K562 (cell line): ENCODE results near the gene CD300C. TPM values are rescaled to one million over a fixed set of nuclear protein-coding genes. Genes with fewer than 3 reads are reported as not detected.
A peak's percentile ranks its signal among the peaks of the same experiment; 100 is the strongest.

ENCODE experiments used
- ATAC-seq: fragments of 200-7000 bp; cut with Tn5 transposase; 3 replicates; pipeline ENCODE4 v1.9.1; 2020; ENCODE audit warnings: moderate library complexity
- Bru-seq: library from RNA; stranded (reverse); fragments of 400-500 nt; gene quantifications from one replicate; lab custom pipeline; 2021; lab: Mats Ljungman, UMichigan
- BruChase-seq, 2 experiments: library from RNA; stranded (reverse); fragments of 400-500 nt; gene quantifications; one replicate each; lab custom pipeline; 2021; lab: Mats Ljungman, UMichigan
- BruUV-seq: library from RNA; stranded (reverse); fragments of 400-500 nt; replicated peaks from 2 replicates; lab custom pipeline; 2021; lab: Mats Ljungman, UMichigan
- CTCF ChIA-PET: fragments of 300-600 bp; formaldehyde crosslinking; extraction: SDS; loops from one replicate; lab custom pipeline; 2021; ENCODE audit warnings: low intra/inter-chr PET ratio; lab: Yijun Ruan, JAX
- POLR2A ChIA-PET: fragments of 300-600, 350-650 bp; sonication (Branson Sonifier 250); formaldehyde crosslinking; extraction: SDS; loops from one replicate; lab custom pipeline; 2021; ENCODE audit warnings: antibody characterized with exemption, inconsistent platforms; lab: Yijun Ruan, JAX
- DNase-seq, 4 experiments: peaks; one replicate each; pipeline versions ENCODE4 v3.0.0 to v3.0.0-alpha.2; 2011 to 2018; ENCODE audit warnings: low spot score in 3 of 4, mixed read lengths in 3 of 4; ENCODE audit errors: extremely low read depth in 1 of 4
- FAIRE-seq: peaks from 2 replicates; lab custom pipeline; 2011; peaks lifted over from hg19 to GRCh38; lab: Jason Lieb, UNC
- H2AFZ ChIP-seq: 2 replicates; pipeline ENCODE4 v1.6.0; 2011; ENCODE audit warnings: low read depth, low read length, control low read depth, inconsistent platforms
- H3K27ac ChIP-seq: fragments of 200-600 bp; 3 replicates; pipeline ENCODE4 v1.8.0; 2011; ENCODE audit warnings: low read depth, mild to moderate bottlenecking, control low read depth, inconsistent platforms, low read length, moderate library complexity, mixed read lengths; ENCODE audit errors: extremely low read depth
- H3K27me3 ChIP-seq, 2 experiments: fragments of 300-600 bp in 1 of 2; 2 replicates in 1 of 2; 3 replicates in 1 of 2; pipeline versions ENCODE4 v1.6.0 to v1.8.0; 2011; ENCODE audit warnings: inconsistent platforms in 2 of 2, low read length in 2 of 2, mild to moderate bottlenecking in 1 of 2, mixed read lengths in 1 of 2, moderate library complexity in 1 of 2; ENCODE audit not compliant: control insufficient read depth in 2 of 2, insufficient read depth in 2 of 2
- H3K36me3 ChIP-seq: fragments of 300-600 bp; 3 replicates; pipeline ENCODE4 v1.8.0; 2011; ENCODE audit warnings: mild to moderate bottlenecking, low read length, inconsistent platforms; ENCODE audit not compliant: control insufficient read depth, insufficient read depth
- H3K4me1 ChIP-seq, 2 experiments: fragments of 200-600 bp in 1 of 2; replicated peaks in 1 of 2; 2 replicates in 1 of 2; 3 replicates in 1 of 2; pipeline versions ENCODE4 v1.5.1 to v1.8.0; 2011; ENCODE audit warnings: inconsistent platforms in 2 of 2, low read length in 2 of 2, mild to moderate bottlenecking in 1 of 2, mixed read lengths in 1 of 2, moderate library complexity in 1 of 2; ENCODE audit not compliant: control insufficient read depth in 2 of 2, insufficient read depth in 2 of 2
- H3K4me2 ChIP-seq: 2 replicates; pipeline ENCODE4 v1.6.1; 2011; ENCODE audit warnings: low read length, control low read depth, inconsistent platforms, mixed read lengths; ENCODE audit not compliant: insufficient read depth
- H3K4me3 ChIP-seq: fragments of 200-600 bp; sonication (generic), shearing (Covaris generic); 2 replicates; pipeline ENCODE4 v1.5.1; 2016; ENCODE audit warnings: control low read depth, inconsistent platforms
- H3K79me2 ChIP-seq: fragments of 200-600 bp; 3 replicates; pipeline ENCODE4 v1.8.0; 2011; ENCODE audit warnings: low read length, inconsistent platforms; ENCODE audit not compliant: control insufficient read depth, insufficient read depth
- H3K9ac ChIP-seq, 2 experiments: 2 replicates each; pipeline versions ENCODE4 v1.6.0 to v1.6.1; 2011; ENCODE audit warnings: low read depth in 2 of 2, low read length in 2 of 2, control low read depth in 1 of 2, inconsistent platforms in 1 of 2, mild to moderate bottlenecking in 1 of 2, mixed read lengths in 1 of 2; ENCODE audit not compliant: insufficient read depth in 1 of 2
- H3K9me1 ChIP-seq: one replicate; pipeline ENCODE4 v1.6.0; 2011; ENCODE audit warnings: inconsistent platforms, mild to moderate bottlenecking, low read length, moderate library complexity; ENCODE audit not compliant: control insufficient read depth, insufficient read depth
- H3K9me3 ChIP-seq: replicated peaks from 2 replicates; pipeline ENCODE4 v1.5.1; 2011; ENCODE audit warnings: low read depth, low read length, inconsistent platforms; ENCODE audit not compliant: control insufficient read depth, insufficient read depth
- H4K20me1 ChIP-seq: replicated peaks from 2 replicates; pipeline ENCODE4 v1.6.1; 2011; ENCODE audit warnings: low read length, inconsistent platforms, mixed read lengths; ENCODE audit not compliant: control insufficient read depth, insufficient read depth
- CREM ChIP-seq: IDR thresholded peaks from 2 replicates; pipeline ENCODE4 v1.6.1; 2014; ENCODE audit warnings: antibody characterized with exemption, low read depth
- GABPA ChIP-seq: fragments of 200-800 bp; sonication (Bioruptor generic); conservative IDR thresholded peaks from 2 replicates; pipeline ENCODE4 v1.6.1; 2016; ENCODE audit warnings: low read depth, missing genetic modification characterization, missing compliant biosample characterization
- TEAD1 ChIP-seq, 2 experiments: fragments of 450-650 bp in 1 of 2; sonication (generic) in 1 of 2; formaldehyde crosslinking; IDR thresholded peaks; 2 replicates each; pipeline versions ENCODE4 v1.4.0 to v1.8.0; 2020 to 2022; ENCODE audit warnings: mild to moderate bottlenecking in 2 of 2, missing genetic modification reagents in 1 of 2
- ZBTB17 ChIP-seq: fragments of 450-650 bp; formaldehyde crosslinking; IDR thresholded peaks from 2 replicates; pipeline ENCODE4 v1.4.0; 2020; ENCODE audit warnings: mild to moderate bottlenecking
- ZNF175 ChIP-seq: fragments of 200-800 bp; sonication (Bioruptor generic); IDR thresholded peaks from 2 replicates; pipeline ENCODE4 v1.6.1; 2016; ENCODE audit warnings: low read depth, mild to moderate bottlenecking, missing genetic modification characterization, missing compliant biosample characterization
- ZNF232 ChIP-seq: sonication (generic); formaldehyde crosslinking; IDR thresholded peaks from 2 replicates; pipeline ENCODE4 v1.8.0; 2022; ENCODE audit warnings: mild to moderate bottlenecking, missing genetic modification reagents
- WGBS: fragments of 100-300 bp; shearing (Covaris generic); methylation state at CpG from one replicate; pipeline ENCODE4 v1.1.6; 2016; ENCODE audit warnings: low coverage, mixed read lengths; ENCODE audit not compliant: insufficient coverage; ENCODE audit errors: missing lambda C conversion rate; 5-methylcytosine and 5-hydroxymethylcytosine counted together
- in situ Hi-C: fragments of 300-500 bp; cut with MboI; formaldehyde crosslinking; loops from 4 replicates; pipeline ENCODE4 v1.15.0; 2018; ENCODE audit warnings: inconsistent platforms, mixed read lengths
- intact Hi-C: fragments of 100-400 bp; cut with micrococcal nuclease; formaldehyde crosslinking; loops from 2 replicates; pipeline ENCODE4 v1.14.2; 2022
- long read RNA-seq, 3 experiments: library from polyadenylated mRNA in 2 of 3; library from RNA in 1 of 3; unstranded in 2 of 3; stranded (forward) in 1 of 3; transcript quantifications; one replicate each; pipeline ENCODE4 v2.0.0, GENCODE V29; 2019 to 2022
- polyA minus RNA-seq, 3 experiments: library from RNA; depleted of rRNA, polyadenylated mRNA; stranded (reverse); fragments of >200 nt; gene quantifications; 2 replicates each; pipeline ENCODE4 v1.2.3, GENCODE V29; 2011
- polyA plus RNA-seq, 8 experiments: library from polyadenylated mRNA; depleted of rRNA in 4 of 8; stranded (reverse) in 5 of 8; unstranded in 3 of 8; fragments of >200 nt; fragmentation: Nextera tagmentation in 2 of 8; fragmentation: Illumina TruSeq in 1 of 8; extraction: Ambion mirVana in 2 of 8; extraction: Trizol in 1 of 8; gene quantifications; 2 replicates each; pipeline versions ENCODE4 v1.2.1 to v1.2.3, GENCODE V29; 2011 to 2014; ENCODE audit warnings: inconsistent platforms in 1 of 8, missing spikeins in 1 of 8
- total RNA-seq, 7 experiments: library from RNA; depleted of rRNA in 6 of 7; stranded (reverse); fragments of >200 nt in 6 of 7; fragmentation: Illumina TruSeq in 2 of 7; extraction: Trizol in 2 of 7; gene quantifications; 2 replicates each; pipeline versions ENCODE4 v1.2.1 to v1.2.3, GENCODE V29; 2011 to 2021; ENCODE audit warnings: low replicate concordance in 1 of 7
- TF ChIP-seq, protein P1 (sequence below): fragments of 450-650 bp; formaldehyde crosslinking; IDR thresholded peaks from 2 replicates; pipeline ENCODE4 v1.4.0; 2020; ENCODE audit warnings: mild to moderate bottlenecking, moderate library complexity

CD300C gene
- total RNA-seq (2011; cell fraction: chromatin; rRNA removed; ENCODE audit: low replicate concordance): 0.39 TPM in 1 of 2 replicates, not detected in the other
- 0.33 TPM in 1 of 2 replicates, not detected in the other for total RNA-seq (2011; cell fraction: nucleolus; rRNA removed)
- total RNA-seq (2011; cell fraction: nucleoplasm; rRNA removed): not detected in 2 replicates
- total RNA-seq (2014; rRNA removed) (not detected in 2 replicates), total RNA-seq (2014; rRNA removed; fragmentation: Illumina TruSeq; extraction: Trizol) (not detected in 2 replicates), total RNA-seq (2015; rRNA removed; fragmentation: Illumina TruSeq; extraction: Trizol) (0.23 TPM in 1 of 2 replicates, not detected in the other), total RNA-seq (2021) (not detected in 2 replicates), polyA plus RNA-seq (2011; rRNA removed) (0.04 TPM in 1 of 2 replicates, not detected in the other), polyA plus RNA-seq (2014; fragmentation: Illumina TruSeq; extraction: Trizol) (0.07 TPM in 1 of 2 replicates, not detected in the other), polyA plus RNA-seq (2014; fragmentation: Nextera tagmentation; extraction: Ambion mirVana) (not detected), polyA plus RNA-seq (2014; rRNA removed) (0.16 TPM in 1 of 2 replicates, not detected in the other), polyA minus RNA-seq (2011; rRNA and poly(A)+ RNA removed) (not detected in 2 replicates), Bru-seq, nascent RNA (not detected), BruChase-seq, experiment 1, labeled RNA remaining after a 2-hour chase (not detected), BruChase-seq, experiment 2, labeled RNA remaining after a 6-hour chase (not detected)
- 0.03 TPM in 1 of 2 replicates, not detected in the other for polyA plus RNA-seq (2011; cell fraction: cytosol; rRNA removed)
- polyA plus RNA-seq (2011; cell fraction: nucleus; rRNA removed): not detected in 2 replicates
- 0.09 and 0.24 TPM in 2 replicates for polyA plus RNA-seq (2012)
- not detected in 2 replicates for polyA minus RNA-seq (2011; cell fraction: cytosol; rRNA and poly(A)+ RNA removed)
- 0.13 TPM in 1 of 2 replicates, not detected in the other for polyA minus RNA-seq (2011; cell fraction: nucleus; rRNA and poly(A)+ RNA removed)
- long read RNA-seq, experiment 1: 0 reads
- long read RNA-seq, experiment 2, partial matches to known transcripts: 1 of 1 reads
- long read RNA-seq, experiment 2, other reads (novel, unspliced or antisense): 0 of 1 reads
- long read RNA-seq, experiment 3: 0 reads

DNA sequence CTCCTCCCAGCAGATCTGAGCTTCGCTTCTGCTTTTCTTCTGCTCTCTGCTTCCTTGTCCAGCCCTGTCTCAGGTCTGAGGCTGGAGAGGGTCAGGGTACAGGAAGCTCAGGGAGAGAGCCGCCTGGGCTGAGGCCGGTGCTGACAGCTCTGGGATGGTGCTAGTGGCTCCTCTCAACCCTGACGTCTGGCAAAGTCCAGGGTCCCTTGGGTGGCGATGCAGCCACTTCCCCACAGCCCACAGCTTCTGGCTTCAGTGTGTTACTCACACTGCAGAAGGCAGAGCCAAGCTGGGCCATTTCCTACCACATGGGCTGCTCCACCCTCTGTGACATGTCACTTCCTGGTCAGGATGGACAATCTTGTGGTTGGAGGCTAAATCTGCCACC lies at the start of gene CD300C:
CD300C (minus strand) TSS at position 273 of the 388 bp plus-strand sequence. CDS start 333 bp downstream, outside the sequence.
- no peak for FAIRE-seq
- Histone ChIP-seq H3K79me2 (no peaks in the 10 kb centered on the region), H3K4me3 (no peak within 1 kb of the TSS), H3K4me1 (peaks cover 0 to 3% of the 10 kb centered on the region in 2 experiments; a peak in 1 of 5 replicates), H3K27ac (no peak within 1 kb of the TSS), H3K9me3 (no peaks in the 10 kb centered on the region), H3K27me3 (peaks cover 3 to 84% of the 10 kb centered on the region in 2 experiments; a peak in 4 of 5 replicates), H3K36me3 (no peaks in the 10 kb centered on the region), H3K4me2 (no peak within 1 kb of the TSS), H2AFZ (no peak within 1 kb of the TSS; the same call in 1 of the 2 replicates), H4K20me1 (no peaks in the 10 kb centered on the region; the same call in none of the 2 replicates), H3K9ac (no peak within 1 kb of the TSS), H3K9me1 (no peaks in the 10 kb centered on the region)
- ChIA-PET CTCF (no interaction called here), POLR2A (interaction anchor here (0.5 to 0.8 kb wide), 3 partner anchors 8 to 136 kb away, joined by 3 read pairs; no protein-coding TSS in a partner anchor)
- 5% methylated on average over 5 of the region's 5 CpGs for WGBS
- no TSS peak for BruUV-seq
- ATAC-seq: peak; percentile 60
- DNase-seq: no peak
- TF ChIP-seq ZNF175 (peak; percentile 31; the same call in 1 of the 2 replicates), ZBTB17 (0 out of 2 replicates have a peak, but pooled peaks have one; percentile 38), TEAD1 (CRISPR knock-in tag; IDR thresholded peaks at IDR 0.05) (no peak), ZNF232 (CRISPR knock-in tag) (no peak), GABPA (tag) (peak; percentile 60), CREM (0 out of 2 replicates have a peak, but pooled peaks have one; percentile 7)
- TF ChIP-seq, protein P1, sequence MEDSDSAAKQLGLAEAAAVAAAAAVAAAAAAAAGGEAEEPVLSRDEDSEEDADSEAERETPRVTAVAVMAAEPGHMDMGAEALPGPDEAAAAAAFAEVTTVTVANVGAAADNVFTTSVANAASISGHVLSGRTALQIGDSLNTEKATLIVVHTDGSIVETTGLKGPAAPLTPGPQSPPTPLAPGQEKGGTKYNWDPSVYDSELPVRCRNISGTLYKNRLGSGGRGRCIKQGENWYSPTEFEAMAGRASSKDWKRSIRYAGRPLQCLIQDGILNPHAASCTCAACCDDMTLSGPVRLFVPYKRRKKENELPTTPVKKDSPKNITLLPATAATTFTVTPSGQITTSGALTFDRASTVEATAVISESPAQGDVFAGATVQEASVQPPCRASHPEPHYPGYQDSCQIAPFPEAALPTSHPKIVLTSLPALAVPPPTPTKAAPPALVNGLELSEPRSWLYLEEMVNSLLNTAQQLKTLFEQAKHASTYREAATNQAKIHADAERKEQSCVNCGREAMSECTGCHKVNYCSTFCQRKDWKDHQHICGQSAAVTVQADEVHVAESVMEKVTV (CRISPR knock-in tag): no peak
- in situ Hi-C loops: no loop called here
- intact Hi-C loops: no loop called here
